ENCODE data around the gene SCN9A.
"Not testable (repeated sequence)": the region's sequence is repeated elsewhere in the genome, so short reads cannot be mapped to it uniquely, and the experiment has no call there.

SCN9A gene

DNA sequence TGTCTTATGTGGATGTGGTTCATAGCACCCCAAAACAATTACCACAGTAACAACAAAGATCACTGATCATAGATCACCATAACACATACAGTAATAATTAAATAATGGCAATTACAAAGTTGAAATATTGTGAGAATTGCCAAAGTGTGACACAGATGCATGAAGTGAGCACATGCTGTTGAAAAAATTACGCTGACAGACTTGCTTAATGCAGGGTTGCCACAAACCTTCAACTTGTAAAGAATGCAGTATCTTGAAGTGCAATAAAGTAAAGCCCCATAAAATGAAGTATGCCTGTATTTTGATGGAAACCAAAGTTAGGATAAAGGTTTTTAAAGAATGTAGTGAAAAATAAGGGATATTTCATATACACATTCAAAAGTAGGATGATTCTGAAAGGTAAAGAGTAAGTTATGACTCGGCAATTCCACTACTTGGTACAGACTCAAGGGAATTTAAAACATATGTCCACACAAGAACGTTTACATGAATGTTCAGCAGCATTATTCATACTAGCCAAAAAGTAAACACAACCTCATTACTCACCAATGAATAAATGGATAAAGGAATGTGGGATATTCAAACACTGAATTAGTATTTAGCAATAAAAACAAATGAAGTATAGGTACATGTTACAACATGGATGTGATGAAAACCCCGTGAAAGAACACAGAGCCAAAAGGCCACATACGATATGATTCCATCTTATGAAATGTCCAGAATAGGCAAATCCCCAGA lies 61.6 kb downstream of the SCN9A start:
- no peak for DNase-seq (ENCODE audit: low read depth in 1 of 2, low spot score in 1 of 2)
- Histone ChIP-seq H3K27me3 (ENCODE audit: insufficient read depth, poor library complexity, severe bottlenecking) (no peaks in the 10 kb centered on the region), H3K27ac (replicated peaks) (no peak overlapping the region), H3K4me3 (replicated peaks; ENCODE audit: insufficient read depth, low read length) (no peak overlapping the region)
- TF ChIP-seq, protein P1, sequence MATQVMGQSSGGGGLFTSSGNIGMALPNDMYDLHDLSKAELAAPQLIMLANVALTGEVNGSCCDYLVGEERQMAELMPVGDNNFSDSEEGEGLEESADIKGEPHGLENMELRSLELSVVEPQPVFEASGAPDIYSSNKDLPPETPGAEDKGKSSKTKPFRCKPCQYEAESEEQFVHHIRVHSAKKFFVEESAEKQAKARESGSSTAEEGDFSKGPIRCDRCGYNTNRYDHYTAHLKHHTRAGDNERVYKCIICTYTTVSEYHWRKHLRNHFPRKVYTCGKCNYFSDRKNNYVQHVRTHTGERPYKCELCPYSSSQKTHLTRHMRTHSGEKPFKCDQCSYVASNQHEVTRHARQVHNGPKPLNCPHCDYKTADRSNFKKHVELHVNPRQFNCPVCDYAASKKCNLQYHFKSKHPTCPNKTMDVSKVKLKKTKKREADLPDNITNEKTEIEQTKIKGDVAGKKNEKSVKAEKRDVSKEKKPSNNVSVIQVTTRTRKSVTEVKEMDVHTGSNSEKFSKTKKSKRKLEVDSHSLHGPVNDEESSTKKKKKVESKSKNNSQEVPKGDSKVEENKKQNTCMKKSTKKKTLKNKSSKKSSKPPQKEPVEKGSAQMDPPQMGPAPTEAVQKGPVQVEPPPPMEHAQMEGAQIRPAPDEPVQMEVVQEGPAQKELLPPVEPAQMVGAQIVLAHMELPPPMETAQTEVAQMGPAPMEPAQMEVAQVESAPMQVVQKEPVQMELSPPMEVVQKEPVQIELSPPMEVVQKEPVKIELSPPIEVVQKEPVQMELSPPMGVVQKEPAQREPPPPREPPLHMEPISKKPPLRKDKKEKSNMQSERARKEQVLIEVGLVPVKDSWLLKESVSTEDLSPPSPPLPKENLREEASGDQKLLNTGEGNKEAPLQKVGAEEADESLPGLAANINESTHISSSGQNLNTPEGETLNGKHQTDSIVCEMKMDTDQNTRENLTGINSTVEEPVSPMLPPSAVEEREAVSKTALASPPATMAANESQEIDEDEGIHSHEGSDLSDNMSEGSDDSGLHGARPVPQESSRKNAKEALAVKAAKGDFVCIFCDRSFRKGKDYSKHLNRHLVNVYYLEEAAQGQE (IDR thresholded peaks at IDR 0.05; ENCODE audit: insufficient replicate concordance, low read depth) = no peak
- TF ChIP-seq SPI1 (IDR thresholded peaks at IDR 0.05; ENCODE audit: borderline replicate concordance, low read depth) = no peak

DNA sequence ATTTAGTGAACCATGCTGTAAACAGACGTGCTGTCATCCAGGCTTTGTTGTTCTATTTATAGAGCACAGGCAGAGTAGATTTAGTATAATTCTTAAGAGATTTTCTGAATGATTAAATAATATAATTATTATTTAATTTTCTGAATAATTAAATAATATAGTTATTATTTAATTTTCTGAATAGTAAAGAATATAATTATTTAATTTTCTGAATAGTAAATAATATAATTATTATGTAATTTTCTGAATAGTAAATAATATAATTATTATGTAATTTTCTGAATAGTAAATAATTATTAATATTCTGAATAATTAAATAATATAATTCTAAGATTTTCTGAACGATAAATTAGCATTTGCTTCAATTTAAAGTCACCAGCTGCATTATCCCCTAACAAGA lies 62.9 kb downstream of the SCN9A start:
- not testable (repeated sequence) for H3K27me3 ChIP-seq (ENCODE audit: insufficient read depth, poor library complexity, severe bottlenecking); H3K27ac ChIP-seq (replicated peaks); DNase-seq (ENCODE audit: low read depth in 1 of 2, low spot score in 1 of 2); H3K4me3 ChIP-seq (replicated peaks; ENCODE audit: insufficient read depth, low read length)

DNA sequence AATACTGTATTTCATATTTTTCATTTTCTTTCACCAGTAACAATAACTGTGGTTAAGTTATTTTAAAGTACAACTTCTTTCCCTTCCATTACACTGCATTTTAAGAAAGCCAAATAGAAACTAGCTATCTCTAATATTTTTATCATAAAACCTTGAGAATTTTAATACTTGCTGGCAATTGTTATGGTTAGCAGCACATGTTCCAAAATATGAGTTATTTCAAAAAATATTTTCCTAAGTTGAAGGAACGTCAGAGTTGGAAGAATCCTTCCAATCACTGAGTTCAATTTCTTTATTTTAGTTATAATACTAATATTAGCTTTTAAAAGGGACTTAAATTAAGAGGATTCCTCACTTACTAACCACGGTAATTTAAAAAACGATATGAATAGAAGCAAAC lies 68.4 kb downstream of the SCN9A start:
- no peak overlapping the region for H3K27ac ChIP-seq (replicated peaks)
- DNase-seq (ENCODE audit: low read depth in 1 of 2, low spot score in 1 of 2) = no peak
- no peak for TF ChIP-seq GABPA (IDR thresholded peaks at IDR 0.05; ENCODE audit: low read depth)
- TF ChIP-seq, protein P2, sequence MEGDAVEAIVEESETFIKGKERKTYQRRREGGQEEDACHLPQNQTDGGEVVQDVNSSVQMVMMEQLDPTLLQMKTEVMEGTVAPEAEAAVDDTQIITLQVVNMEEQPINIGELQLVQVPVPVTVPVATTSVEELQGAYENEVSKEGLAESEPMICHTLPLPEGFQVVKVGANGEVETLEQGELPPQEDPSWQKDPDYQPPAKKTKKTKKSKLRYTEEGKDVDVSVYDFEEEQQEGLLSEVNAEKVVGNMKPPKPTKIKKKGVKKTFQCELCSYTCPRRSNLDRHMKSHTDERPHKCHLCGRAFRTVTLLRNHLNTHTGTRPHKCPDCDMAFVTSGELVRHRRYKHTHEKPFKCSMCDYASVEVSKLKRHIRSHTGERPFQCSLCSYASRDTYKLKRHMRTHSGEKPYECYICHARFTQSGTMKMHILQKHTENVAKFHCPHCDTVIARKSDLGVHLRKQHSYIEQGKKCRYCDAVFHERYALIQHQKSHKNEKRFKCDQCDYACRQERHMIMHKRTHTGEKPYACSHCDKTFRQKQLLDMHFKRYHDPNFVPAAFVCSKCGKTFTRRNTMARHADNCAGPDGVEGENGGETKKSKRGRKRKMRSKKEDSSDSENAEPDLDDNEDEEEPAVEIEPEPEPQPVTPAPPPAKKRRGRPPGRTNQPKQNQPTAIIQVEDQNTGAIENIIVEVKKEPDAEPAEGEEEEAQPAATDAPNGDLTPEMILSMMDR (IDR thresholded peaks at IDR 0.05; ENCODE audit: insufficient read depth, low read length) = no peak
- TF ChIP-seq, protein P1 (IDR thresholded peaks at IDR 0.05; ENCODE audit: insufficient replicate concordance, low read depth) = no peak
- TF ChIP-seq POLR2AphosphoS5 (IDR thresholded peaks at IDR 0.05; ENCODE audit: low read depth) = no peak
- no peak for TF ChIP-seq SPI1 (IDR thresholded peaks at IDR 0.05; ENCODE audit: borderline replicate concordance, low read depth)
- no peaks in the 10 kb centered on the region for H3K27me3 ChIP-seq (ENCODE audit: insufficient read depth, poor library complexity, severe bottlenecking)
- no peak overlapping the region for H3K4me3 ChIP-seq (replicated peaks; ENCODE audit: insufficient read depth, low read length)

DNA sequence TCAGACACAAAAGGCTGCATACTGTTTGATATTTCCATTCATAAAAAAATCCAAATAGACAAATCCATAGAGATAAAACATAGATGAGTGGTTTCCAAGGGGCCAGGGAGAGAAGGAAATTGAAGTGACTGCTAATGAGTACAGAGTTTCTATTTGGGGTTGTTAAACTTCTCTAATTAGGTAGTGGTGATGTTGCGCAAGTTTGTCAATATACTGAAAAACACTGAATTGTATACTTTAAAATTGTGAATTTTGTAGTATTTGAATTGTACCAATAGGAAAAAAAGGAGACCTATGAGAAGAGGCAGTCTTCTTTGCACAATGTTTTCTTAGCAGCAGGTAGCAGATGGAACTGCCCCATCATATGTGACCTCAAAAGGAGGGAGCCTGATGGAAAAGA lies 71.1 kb downstream of the SCN9A start:
- no peaks in the 10 kb centered on the region for H3K27me3 ChIP-seq (ENCODE audit: insufficient read depth, poor library complexity, severe bottlenecking)
- no peak for DNase-seq (ENCODE audit: low read depth in 1 of 2, low spot score in 1 of 2)
- H3K27ac ChIP-seq (replicated peaks) = no peak overlapping the region
- TF ChIP-seq POLR2AphosphoS5 (IDR thresholded peaks at IDR 0.05; ENCODE audit: low read depth) = no peak
- TF ChIP-seq GABPA (IDR thresholded peaks at IDR 0.05; ENCODE audit: low read depth) = no peak
- no peak for TF ChIP-seq SPI1 (IDR thresholded peaks at IDR 0.05; ENCODE audit: borderline replicate concordance, low read depth)
- TF ChIP-seq, protein P1 (IDR thresholded peaks at IDR 0.05; ENCODE audit: insufficient replicate concordance, low read depth) = no peak
- TF ChIP-seq, protein P2 (IDR thresholded peaks at IDR 0.05; ENCODE audit: insufficient read depth, low read length) = no peak
- H3K4me3 ChIP-seq (replicated peaks; ENCODE audit: insufficient read depth, low read length) = no peak overlapping the region
